Endothelial cell of umbilical vein (primary cell): ENCODE results near the gene AGFG1. TPM values are rescaled to one million over a fixed set of nuclear protein-coding genes. Genes with fewer than 3 reads are reported as not detected.

ENCODE experiments used
- BruUV-seq: library from RNA; stranded (reverse); fragments of 400-500 nt; replicated peaks from 2 replicates; lab custom pipeline; 2021; lab: Mats Ljungman, UMichigan
- CTCF ChIA-PET: fragments of 300-600, 350-600 bp; sonication (Branson Sonifier 250); formaldehyde crosslinking; loops from one replicate; lab custom pipeline; 2021; ENCODE audit warnings: antibody characterized with exemption, inconsistent platforms; lab: Charles Lee
- POLR2A ChIA-PET: fragments of 300-600, 350-600 bp; sonication (Branson Sonifier 250); formaldehyde crosslinking; loops from one replicate; lab custom pipeline; 2021; ENCODE audit warnings: antibody characterized with exemption, inconsistent platforms; lab: Charles Lee
- DNase-seq: peaks from one replicate; pipeline ENCODE4 v3.0.0-alpha.2; 2011; ENCODE audit warnings: low read depth, low spot score
- FAIRE-seq: peaks from 2 replicates; lab custom pipeline; 2011; peaks lifted over from hg19 to GRCh38; lab: Jason Lieb, UNC
- H2AFZ ChIP-seq: 2 replicates; pipeline ENCODE4 v1.6.0; 2012; ENCODE audit warnings: low read depth, low read length, control low read depth, inconsistent platforms
- H3K27ac ChIP-seq: 2 replicates; pipeline ENCODE4 v1.5.1; 2011; ENCODE audit warnings: low read depth, mild to moderate bottlenecking, control low read depth, low read length, moderate library complexity; ENCODE audit not compliant: insufficient read depth
- H3K27me3 ChIP-seq, 2 experiments: 2 replicates each; pipeline versions ENCODE4 v1.6.0 to v1.6.1; 2011; ENCODE audit warnings: low read length in 2 of 2, mixed read lengths in 1 of 2; ENCODE audit not compliant: control insufficient read depth in 2 of 2, insufficient read depth in 2 of 2
- H3K36me3 ChIP-seq, 2 experiments: 2 replicates in 1 of 2; 3 replicates in 1 of 2; pipeline ENCODE4 v1.5.1; 2011; ENCODE audit warnings: low read length in 2 of 2, mild to moderate bottlenecking in 1 of 2, moderate library complexity in 1 of 2; ENCODE audit not compliant: control insufficient read depth in 2 of 2, insufficient read depth in 2 of 2; ENCODE audit errors: extremely low read depth in 1 of 2
- H3K4me1 ChIP-seq: 3 replicates; pipeline ENCODE4 v1.5.1; 2011; ENCODE audit warnings: mild to moderate bottlenecking, low read length; ENCODE audit not compliant: control insufficient read depth, insufficient read depth; ENCODE audit errors: extremely low read depth
- H3K4me2 ChIP-seq: 2 replicates; pipeline ENCODE4 v1.6.1; 2011; ENCODE audit warnings: low read length, control low read depth, mixed read lengths; ENCODE audit not compliant: insufficient read depth
- H3K4me3 ChIP-seq, 3 experiments: fragments of 200-600 bp in 1 of 3; sonication (generic), shearing (Covaris generic) in 1 of 3; replicated peaks in 1 of 3; 2 replicates each; pipeline ENCODE4 v1.5.1; 2011 to 2016; ENCODE audit warnings: control low read depth in 3 of 3, low read length in 3 of 3, mild to moderate bottlenecking in 2 of 3, inconsistent platforms in 1 of 3, low read depth in 1 of 3, moderate library complexity in 1 of 3; ENCODE audit not compliant: insufficient read depth in 1 of 3
- H3K79me2 ChIP-seq: 2 replicates; pipeline ENCODE4 v1.6.0; 2012; ENCODE audit warnings: low read length, inconsistent platforms; ENCODE audit not compliant: control insufficient read depth, insufficient read depth
- H3K9ac ChIP-seq: replicated peaks from 2 replicates; pipeline ENCODE3; 2011; ENCODE audit warnings: low read length, control low read depth; ENCODE audit not compliant: insufficient read depth; ENCODE audit errors: extremely low read depth
- H3K9me1 ChIP-seq: replicated peaks from 3 replicates; pipeline ENCODE4 v1.6.0; 2011; ENCODE audit warnings: mild to moderate bottlenecking, low read length; ENCODE audit not compliant: control insufficient read depth, insufficient read depth; ENCODE audit errors: extremely low read depth
- H3K9me3 ChIP-seq: replicated peaks from 2 replicates; pipeline ENCODE4 v1.5.1; 2012; ENCODE audit warnings: low read length, inconsistent platforms; ENCODE audit not compliant: control insufficient read depth, insufficient read depth
- H4K20me1 ChIP-seq: replicated peaks from 2 replicates; pipeline ENCODE3; 2011; ENCODE audit warnings: mild to moderate bottlenecking, low read length; ENCODE audit not compliant: control insufficient read depth, insufficient read depth; ENCODE audit errors: extremely low read depth
- EZH2 ChIP-seq: IDR thresholded peaks from 2 replicates; pipeline ENCODE4 v1.6.1; 2012; ENCODE audit warnings: borderline replicate concordance, low read depth, mild to moderate bottlenecking, moderate library complexity, low read length, inconsistent platforms; ENCODE audit not compliant: severe bottlenecking
- FOS ChIP-seq: IDR thresholded peaks from 2 replicates; pipeline ENCODE4 v1.6.1; 2011; ENCODE audit warnings: mild to moderate bottlenecking, low read length, moderate library complexity, borderline replicate concordance; ENCODE audit not compliant: insufficient read depth
- GATA2 ChIP-seq: IDR thresholded peaks from 2 replicates; pipeline ENCODE4 v1.7.0; 2011; ENCODE audit warnings: low read depth, mild to moderate bottlenecking, moderate library complexity, mixed read lengths, low read length; ENCODE audit not compliant: insufficient read length, insufficient read depth
- JUN ChIP-seq: IDR thresholded peaks from 2 replicates; pipeline ENCODE4 v1.6.1; 2011; ENCODE audit warnings: borderline replicate concordance, low read depth; ENCODE audit not compliant: insufficient read length, insufficient read depth
- MYC ChIP-seq: IDR thresholded peaks from one replicate; pipeline ENCODE4 v1.6.1; 2011; ENCODE audit warnings: mild to moderate bottlenecking, low read depth, low read length
- POLR2A ChIP-seq: IDR thresholded peaks from 2 replicates; pipeline ENCODE4 v1.6.1; 2012; ENCODE audit warnings: low read depth, mild to moderate bottlenecking, control low read depth, low read length
- POLR2AphosphoS5 ChIP-seq: IDR thresholded peaks from 2 replicates; pipeline ENCODE4 v1.6.1; 2012; ENCODE audit warnings: low read depth, mild to moderate bottlenecking, control low read depth, low read length, moderate library complexity; ENCODE audit not compliant: insufficient read depth
- dilution Hi-C: fragments of 300-500 bp; cut with MboI; formaldehyde crosslinking; loops from one replicate; pipeline ENCODE4 v1.15.0; 2019; ENCODE audit warnings: low sequenced_read_pairs; ENCODE audit not compliant: extremely low pct_ligation_motif_present
- intact Hi-C: fragments of 100-400 bp; cut with micrococcal nuclease; formaldehyde crosslinking; loops from one replicate; pipeline ENCODE4 v1.10.0; 2022
- polyA plus RNA-seq, 4 experiments: library from polyadenylated mRNA; depleted of rRNA in 3 of 4; stranded (reverse) in 3 of 4; unstranded in 1 of 4; fragments of >200 nt; gene quantifications; 2 replicates each; pipeline versions ENCODE4 v1.2.1 to v1.2.3, GENCODE V29; 2011 to 2012; ENCODE audit warnings: missing spikeins in 1 of 4
- total RNA-seq: library from RNA; stranded (reverse); gene quantifications from 2 replicates; pipeline ENCODE4 v1.2.3, GENCODE V29; 2021
- TF ChIP-seq, protein P1 (sequence below): IDR thresholded peaks from 2 replicates; pipeline ENCODE4 v1.6.1; 2011; ENCODE audit not compliant: insufficient read depth, insufficient read length
- TF ChIP-seq, protein P2 (sequence below), 2 donors: IDR thresholded peaks; 1 replicate in 1 of 2; 2 replicates in 1 of 2; pipeline ENCODE4 v1.5.1; 2011; ENCODE audit warnings: low read length in 2 of 2, mild to moderate bottlenecking in 2 of 2, moderate library complexity in 2 of 2, control low read depth in 1 of 2, inconsistent platforms in 1 of 2, low read depth in 1 of 2; ENCODE audit not compliant: insufficient read depth in 1 of 2; ENCODE audit errors: extremely low read depth in 1 of 2

AGFG1 gene
- total and polyA plus RNA-seq, 2 donors (not counting 3 experiments of a cell fraction or from before 2014, with no cell fraction given): 87.9 to 106 TPM

DNA sequence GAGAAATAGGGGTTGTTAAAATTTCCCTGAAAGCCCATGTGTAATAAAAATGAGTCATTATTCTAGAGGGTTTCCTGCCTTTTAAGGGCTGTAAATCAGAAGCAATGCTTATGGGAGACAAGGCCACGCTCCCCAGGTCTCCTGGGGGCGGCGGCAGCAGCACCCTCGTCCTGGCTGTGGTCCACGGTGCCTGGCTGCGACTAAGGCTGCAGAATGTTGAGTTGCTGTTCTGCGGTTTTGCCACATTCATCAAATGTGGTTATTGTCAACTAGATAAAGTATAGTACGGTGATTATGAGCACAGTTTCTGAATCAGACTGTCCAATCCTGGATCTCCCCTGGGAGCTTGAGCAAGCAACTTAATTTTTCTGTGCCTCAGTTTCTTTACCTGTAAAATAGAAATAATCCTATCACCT, 11.9 kb upstream of the AGFG1 start:
- Histone ChIP-seq H3K36me3 (no peaks in the 10 kb centered on the region), H3K27me3 (no peaks in the 10 kb centered on the region), H3K9me1 (no peaks in the 10 kb centered on the region), H3K4me1 (no peaks in the 10 kb centered on the region), H3K9ac (no peak overlapping the region), H3K79me2 (no peaks in the 10 kb centered on the region), H4K20me1 (no peaks in the 10 kb centered on the region), H3K27ac (no peak overlapping the region), H3K4me3 (no peak overlapping the region), H3K4me2 (no peak overlapping the region), H2AFZ (no peak overlapping the region), H3K9me3 (no peaks in the 10 kb centered on the region)
- DNase-seq (no peak), FAIRE-seq (no peak)
- TF ChIP-seq MYC (no peak), FOS (no peak), GATA2 (no peak), EZH2 (no peak), POLR2AphosphoS5 (no peak), POLR2A (no peak), JUN (no peak)
- TF ChIP-seq, protein P1, sequence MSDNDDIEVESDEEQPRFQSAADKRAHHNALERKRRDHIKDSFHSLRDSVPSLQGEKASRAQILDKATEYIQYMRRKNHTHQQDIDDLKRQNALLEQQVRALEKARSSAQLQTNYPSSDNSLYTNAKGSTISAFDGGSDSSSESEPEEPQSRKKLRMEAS: no peak
- TF ChIP-seq, protein P2, sequence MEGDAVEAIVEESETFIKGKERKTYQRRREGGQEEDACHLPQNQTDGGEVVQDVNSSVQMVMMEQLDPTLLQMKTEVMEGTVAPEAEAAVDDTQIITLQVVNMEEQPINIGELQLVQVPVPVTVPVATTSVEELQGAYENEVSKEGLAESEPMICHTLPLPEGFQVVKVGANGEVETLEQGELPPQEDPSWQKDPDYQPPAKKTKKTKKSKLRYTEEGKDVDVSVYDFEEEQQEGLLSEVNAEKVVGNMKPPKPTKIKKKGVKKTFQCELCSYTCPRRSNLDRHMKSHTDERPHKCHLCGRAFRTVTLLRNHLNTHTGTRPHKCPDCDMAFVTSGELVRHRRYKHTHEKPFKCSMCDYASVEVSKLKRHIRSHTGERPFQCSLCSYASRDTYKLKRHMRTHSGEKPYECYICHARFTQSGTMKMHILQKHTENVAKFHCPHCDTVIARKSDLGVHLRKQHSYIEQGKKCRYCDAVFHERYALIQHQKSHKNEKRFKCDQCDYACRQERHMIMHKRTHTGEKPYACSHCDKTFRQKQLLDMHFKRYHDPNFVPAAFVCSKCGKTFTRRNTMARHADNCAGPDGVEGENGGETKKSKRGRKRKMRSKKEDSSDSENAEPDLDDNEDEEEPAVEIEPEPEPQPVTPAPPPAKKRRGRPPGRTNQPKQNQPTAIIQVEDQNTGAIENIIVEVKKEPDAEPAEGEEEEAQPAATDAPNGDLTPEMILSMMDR (IDR thresholded peaks at IDR 0.05; ENCODE audit: extremely low read depth in 1 of 2, insufficient read depth in 1 of 2, low read depth in 1 of 2, low read length in 2 of 2): no peak
- intact Hi-C loops: no loop called here
- dilution Hi-C loops: no loop called here
- no TSS peak for BruUV-seq
- ChIA-PET POLR2A (no interaction called here), CTCF (interaction anchor here (1.0 kb wide), 1 partner anchor 54 kb away, joined by 3 read pairs; no protein-coding TSS in a partner anchor)
